H9 (cell line): ENCODE measurements around the gene CES1. TPM values are rescaled to one million over a fixed set of nuclear protein-coding genes. Genes with fewer than 3 reads are reported as not detected.
"Not testable (repeated sequence)": the region's sequence is repeated elsewhere in the genome, so short reads cannot be mapped to it uniquely, and the experiment has no call there.

Experiments
- DNase-seq: peaks from one replicate; pipeline ENCODE4 v3.0.0-alpha.2; 2017
- H2AFZ ChIP-seq: one replicate; pipeline ENCODE4 v1.6.1; 2013; ENCODE audit warnings: mild to moderate bottlenecking, low read length, control low read depth, moderate library complexity
- H2AK5ac ChIP-seq: 2 replicates; pipeline ENCODE4 v1.6.1; 2013; ENCODE audit warnings: low read length, control low read depth, mixed read lengths; ENCODE audit not compliant: insufficient read length
- H2BK120ac ChIP-seq: one replicate; pipeline ENCODE4 v1.6.1; 2013; ENCODE audit warnings: low read depth, mild to moderate bottlenecking, low read length, control low read depth, inconsistent platforms; ENCODE audit not compliant: poor library complexity, severe bottlenecking
- H2BK12ac ChIP-seq: 2 replicates; pipeline ENCODE4 v1.6.1; 2013; ENCODE audit warnings: low read length, control low read depth, mixed read lengths, low read depth; ENCODE audit not compliant: insufficient read length
- H2BK15ac ChIP-seq: 2 replicates; pipeline ENCODE4 v1.6.1; 2013; ENCODE audit warnings: low read depth, low read length, control low read depth
- H2BK20ac ChIP-seq: one replicate; pipeline ENCODE4 v1.6.1; 2013; ENCODE audit warnings: low read depth, mild to moderate bottlenecking, low read length, control low read depth, inconsistent platforms; ENCODE audit not compliant: poor library complexity, severe bottlenecking
- H2BK5ac ChIP-seq: 2 replicates; pipeline ENCODE4 v1.6.1; 2013; ENCODE audit warnings: low read length, control low read depth, mixed read lengths; ENCODE audit not compliant: insufficient read length
- H3K14ac ChIP-seq: 2 replicates; pipeline ENCODE4 v1.6.1; 2013; ENCODE audit warnings: low read length, control low read depth; ENCODE audit not compliant: insufficient read depth
- H3K18ac ChIP-seq: 2 replicates; pipeline ENCODE4 v1.6.1; 2013; ENCODE audit warnings: low read depth, mild to moderate bottlenecking, mixed read lengths, low read length, control low read depth; ENCODE audit not compliant: insufficient read length
- H3K23ac ChIP-seq: 2 replicates; pipeline ENCODE4 v1.6.1; 2013; ENCODE audit warnings: low read length, control low read depth, mixed read lengths, low read depth; ENCODE audit not compliant: insufficient read length
- H3K23me2 ChIP-seq: 2 replicates; pipeline ENCODE4 v1.6.1; 2013; ENCODE audit warnings: low read depth, mild to moderate bottlenecking, mixed read lengths, low read length, control low read depth; ENCODE audit not compliant: insufficient read length, poor library complexity, severe bottlenecking
- H3K27ac ChIP-seq: 2 replicates; pipeline ENCODE4 v1.5.1; 2013; ENCODE audit warnings: low read length, control low read depth, mixed read lengths, low read depth; ENCODE audit not compliant: insufficient read length
- H3K27me3 ChIP-seq: 2 replicates; pipeline ENCODE4 v1.6.1; 2013; ENCODE audit warnings: low read length, control low read depth, inconsistent platforms; ENCODE audit not compliant: insufficient read depth
- H3K4ac ChIP-seq: 2 replicates; pipeline ENCODE4 v1.6.1; 2013; ENCODE audit warnings: low read depth, mild to moderate bottlenecking, control low read depth, inconsistent platforms, low read length, moderate library complexity
- H3K4me1 ChIP-seq: 2 replicates; pipeline ENCODE4 v1.6.1; 2013; ENCODE audit warnings: low read length, control low read depth, inconsistent platforms; ENCODE audit not compliant: insufficient read depth
- H3K4me2 ChIP-seq: 2 replicates; pipeline ENCODE4 v1.6.1; 2013; ENCODE audit warnings: low read length, control low read depth, mixed read lengths; ENCODE audit not compliant: insufficient read length, insufficient read depth
- H3K56ac ChIP-seq: 2 replicates; pipeline ENCODE4 v1.6.1; 2013; ENCODE audit warnings: low read depth, mild to moderate bottlenecking, mixed read lengths, low read length, control low read depth; ENCODE audit not compliant: insufficient read length
- H3K79me1 ChIP-seq: 2 replicates; pipeline ENCODE4 v1.6.1; 2013; ENCODE audit warnings: low read depth, mild to moderate bottlenecking, moderate library complexity, low read length, control low read depth, inconsistent platforms; ENCODE audit not compliant: insufficient read depth, poor library complexity, severe bottlenecking
- H3K79me2 ChIP-seq: 2 replicates; pipeline ENCODE4 v1.6.1; 2013; ENCODE audit warnings: low read length, control low read depth, inconsistent platforms; ENCODE audit not compliant: insufficient read depth
- H3K9ac ChIP-seq: 2 replicates; pipeline ENCODE4 v1.6.1; 2013; ENCODE audit warnings: low read length, control low read depth, mixed read lengths; ENCODE audit not compliant: insufficient read length; ENCODE audit errors: extremely low read depth
- H3K9me3 ChIP-seq: one replicate; pipeline ENCODE4 v1.6.1; 2013; ENCODE audit warnings: low read depth, low read length, inconsistent platforms; ENCODE audit not compliant: control insufficient read depth
- H3T11ph ChIP-seq: one replicate; pipeline ENCODE4 v1.6.1; 2013; ENCODE audit warnings: mild to moderate bottlenecking, low read length, control low read depth, inconsistent platforms
- H4K20me1 ChIP-seq: one replicate; pipeline ENCODE4 v1.6.1; 2013; ENCODE audit not compliant: control insufficient read depth, insufficient read length, insufficient read depth
- H4K5ac ChIP-seq: 2 replicates; pipeline ENCODE4 v1.6.1; 2013; ENCODE audit warnings: low read depth, mild to moderate bottlenecking, mixed read lengths, low read length, control low read depth; ENCODE audit not compliant: insufficient read length
- H4K8ac ChIP-seq: replicated peaks from 2 replicates; pipeline ENCODE4 v1.6.1; 2013; ENCODE audit warnings: low read length, control low read depth, mixed read lengths, low read depth; ENCODE audit not compliant: insufficient read length
- H4K91ac ChIP-seq: 2 replicates; pipeline ENCODE4 v1.6.1; 2013; ENCODE audit warnings: low read depth, mild to moderate bottlenecking, moderate library complexity, mixed read lengths, low read length, control low read depth; ENCODE audit not compliant: insufficient read length
- H3K27ac Mint-ChIP-seq, 3 experiments: 2 replicates in 2 of 3; 3 replicates in 1 of 3; pipeline ENCODE4 v1.8.0; 2020 to 2021; ENCODE audit warnings: mixed read lengths in 3 of 3, mild to moderate bottlenecking in 1 of 3, moderate library complexity in 1 of 3
- H3K27me3 Mint-ChIP-seq: 2 replicates; pipeline ENCODE4 v1.8.0; 2021; ENCODE audit warnings: low read depth, mild to moderate bottlenecking, moderate library complexity, mixed read lengths
- H3K36me3 Mint-ChIP-seq, 3 experiments: 2 replicates in 2 of 3; 3 replicates in 1 of 3; pipeline ENCODE4 v1.8.0; 2020 to 2021; ENCODE audit warnings: low read depth in 3 of 3, mixed read lengths in 3 of 3; ENCODE audit not compliant: insufficient read depth in 1 of 3
- H3K4me1 Mint-ChIP-seq, 2 experiments: 2 replicates each; pipeline ENCODE4 v1.8.0; 2020; ENCODE audit warnings: mixed read lengths in 2 of 2
- H3K4me3 Mint-ChIP-seq, 2 experiments: 2 replicates in 1 of 2; 3 replicates in 1 of 2; pipeline ENCODE4 v1.8.0; 2020 to 2021; ENCODE audit warnings: mild to moderate bottlenecking in 2 of 2, mixed read lengths in 2 of 2, moderate library complexity in 1 of 2
- H3K9me3 Mint-ChIP-seq, 2 experiments: 2 replicates in 1 of 2; 3 replicates in 1 of 2; pipeline ENCODE4 v1.8.0; 2020; ENCODE audit warnings: mild to moderate bottlenecking in 2 of 2, mixed read lengths in 2 of 2, moderate library complexity in 1 of 2
- WGBS: extraction: QIAGEN DNeasy Blood & Tissue Kit; methylation state at CpG from one replicate; pipeline ENCODE4 v1.1.7; 2013; ENCODE audit warnings: missing lambda C conversion rate, low lambda C conversion rate, mixed read lengths; ENCODE audit not compliant: insufficient read length; ENCODE audit errors: extremely low coverage; 5-methylcytosine and 5-hydroxymethylcytosine counted together
- total RNA-seq: library from RNA; stranded (reverse); gene quantifications from 2 replicates; pipeline ENCODE4 v1.2.1, GENCODE V29; 2021

Gene CES1
- total RNA-seq, 1 experiment from 2014 or later, result not detected

GRCh38 chr16:55790240-55790639 is 42.7 kb downstream of the CES1 start:
- H3K9me3 ChIP-seq, H3K4me3 Mint-ChIP-seq, H4K5ac ChIP-seq, H3K4me2 ChIP-seq, H3K4me1 ChIP-seq, H2BK20ac ChIP-seq, H3K9me3 Mint-ChIP-seq, H3K14ac ChIP-seq, H3K23me2 ChIP-seq, H4K91ac ChIP-seq, H3K27me3 Mint-ChIP-seq, H2BK5ac ChIP-seq, H3K79me2 ChIP-seq, H3K4me1 Mint-ChIP-seq, H4K8ac ChIP-seq, H2AFZ ChIP-seq, H3K27ac ChIP-seq, H3K4ac ChIP-seq, H2BK15ac ChIP-seq, H3K36me3 Mint-ChIP-seq, H2AK5ac ChIP-seq, H3K79me1 ChIP-seq, H3K27ac Mint-ChIP-seq, H3T11ph ChIP-seq, H3K9ac ChIP-seq, H3K18ac ChIP-seq, H4K20me1 ChIP-seq, H2BK12ac ChIP-seq, H3K27me3 ChIP-seq, DNase-seq, H3K56ac ChIP-seq, H2BK120ac ChIP-seq, H3K23ac ChIP-seq: not testable (repeated sequence)
- WGBS, result no CpG with 5 or more reads among the region's 7 CpGs

- H2BK120ac ChIP-seq, H4K91ac ChIP-seq, H3T11ph ChIP-seq, H2AFZ ChIP-seq, H3K18ac ChIP-seq, H2BK15ac ChIP-seq, H2AK5ac ChIP-seq, H3K4me2 ChIP-seq, H2BK12ac ChIP-seq, H3K27ac ChIP-seq, H3K9me3 ChIP-seq, H3K4me3 Mint-ChIP-seq, H3K4ac ChIP-seq, H3K79me1 ChIP-seq, H2BK20ac ChIP-seq, H4K8ac ChIP-seq, H4K5ac ChIP-seq, H3K79me2 ChIP-seq, H3K36me3 Mint-ChIP-seq, H3K4me1 ChIP-seq, H3K23ac ChIP-seq, H3K27ac Mint-ChIP-seq, H3K56ac ChIP-seq, H3K27me3 ChIP-seq, H3K9ac ChIP-seq, H3K9me3 Mint-ChIP-seq, H3K4me1 Mint-ChIP-seq, H2BK5ac ChIP-seq, H4K20me1 ChIP-seq, H3K14ac ChIP-seq, DNase-seq, H3K23me2 ChIP-seq: not testable (repeated sequence)
- no CpG with 5 or more reads among the region's 6 CpGs for WGBS
- H3K27me3 Mint-ChIP-seq, result peaks cover 42% of the 10 kb centered on the region
Measured at GRCh38 chr16:55782793-55783091, 50.2 kb downstream of the CES1 start.
